ENCODE results near the gene SH2D4B.

SH2D4B gene

GRCh38 chr10:80516506-80517075, 21.1 kb upstream of the SH2D4B start:
- no peaks in the 10 kb centered on the region for H3K9me3 ChIP-seq (ENCODE audit: severe bottlenecking)
- peaks cover 90% of the 10 kb centered on the region for H3K36me3 ChIP-seq (ENCODE audit: low read depth)
- no peak overlapping the region for H3K4me3 ChIP-seq (ENCODE audit: severe bottlenecking)
- ATAC-seq (ENCODE audit: low read depth) (no peak), DNase-seq (ENCODE audit: low spot score) (no peak)
- no peak for TF ChIP-seq CTCF (IDR thresholded peaks at IDR 0.05; ENCODE audit: poor library complexity, severe bottlenecking)
- no peak overlapping the region for H3K27ac ChIP-seq (ENCODE audit: poor library complexity, severe bottlenecking)
- no peaks in the 10 kb centered on the region for H3K27me3 ChIP-seq (ENCODE audit: insufficient read depth, poor library complexity, severe bottlenecking)
- peaks cover 5% of the 10 kb centered on the region for H3K4me1 ChIP-seq (ENCODE audit: insufficient read depth, poor library complexity, severe bottlenecking)

- H3K4me1 ChIP-seq (ENCODE audit: insufficient read depth, poor library complexity, severe bottlenecking): no peaks in the 10 kb centered on the region
- no peaks in the 10 kb centered on the region for H3K27me3 ChIP-seq (ENCODE audit: insufficient read depth, poor library complexity, severe bottlenecking)
- no peaks in the 10 kb centered on the region for H3K9me3 ChIP-seq (ENCODE audit: severe bottlenecking)
- no peak for DNase-seq (ENCODE audit: low spot score)
- H3K27ac ChIP-seq (ENCODE audit: poor library complexity, severe bottlenecking): no peak overlapping the region
- no peak for ATAC-seq (ENCODE audit: low read depth)
- H3K4me3 ChIP-seq (ENCODE audit: severe bottlenecking): no peak overlapping the region
- TF ChIP-seq CTCF (IDR thresholded peaks at IDR 0.05; ENCODE audit: poor library complexity, severe bottlenecking): no peak
- H3K36me3 ChIP-seq (ENCODE audit: low read depth): peaks cover 80% of the 10 kb centered on the region
Measured at GRCh38 chr10:80517416-80518142, 20.1 kb upstream of the SH2D4B start.

GRCh38 chr10:80518143-80518806, 19.4 kb upstream of the SH2D4B start:
- H3K4me3 ChIP-seq (ENCODE audit: severe bottlenecking): no peak overlapping the region
- no peaks in the 10 kb centered on the region for H3K9me3 ChIP-seq (ENCODE audit: severe bottlenecking)
- peaks cover 74% of the 10 kb centered on the region for H3K36me3 ChIP-seq (ENCODE audit: low read depth)
- ATAC-seq (ENCODE audit: low read depth) (no peak), DNase-seq (ENCODE audit: low spot score) (no peak)
- H3K4me1 ChIP-seq (ENCODE audit: insufficient read depth, poor library complexity, severe bottlenecking): no peaks in the 10 kb centered on the region
- H3K27me3 ChIP-seq (ENCODE audit: insufficient read depth, poor library complexity, severe bottlenecking): no peaks in the 10 kb centered on the region
- TF ChIP-seq CTCF (IDR thresholded peaks at IDR 0.05; ENCODE audit: poor library complexity, severe bottlenecking): no peak
- H3K27ac ChIP-seq (ENCODE audit: poor library complexity, severe bottlenecking): no peak overlapping the region

- no peaks in the 10 kb centered on the region for H3K27me3 ChIP-seq (ENCODE audit: insufficient read depth, poor library complexity, severe bottlenecking)
- peaks cover 67% of the 10 kb centered on the region for H3K36me3 ChIP-seq (ENCODE audit: low read depth)
- H3K4me3 ChIP-seq (ENCODE audit: severe bottlenecking): no peak overlapping the region
- DNase-seq (ENCODE audit: low spot score) (no peak), ATAC-seq (ENCODE audit: low read depth) (no peak)
- H3K4me1 ChIP-seq (ENCODE audit: insufficient read depth, poor library complexity, severe bottlenecking): no peaks in the 10 kb centered on the region
- no peak overlapping the region for H3K27ac ChIP-seq (ENCODE audit: poor library complexity, severe bottlenecking)
- no peak for TF ChIP-seq CTCF (IDR thresholded peaks at IDR 0.05; ENCODE audit: poor library complexity, severe bottlenecking)
- no peaks in the 10 kb centered on the region for H3K9me3 ChIP-seq (ENCODE audit: severe bottlenecking)
Measured at GRCh38 chr10:80518807-80519360, 18.8 kb upstream of the SH2D4B start.

All from RWPE2 (cell line).